Caco-2 (cell line): Measurements from ENCODE around the gene GRN. TPM values are rescaled to one million over a fixed set of nuclear protein-coding genes. Genes with fewer than 3 reads are reported as not detected.

ENCODE experiments used
- BruUV-seq: library from RNA; stranded (reverse); fragments of 400-500 nt; replicated peaks from 2 replicates; lab custom pipeline; 2021; lab: Mats Ljungman, UMichigan
- CTCF ChIA-PET: fragments of 300-600 bp; sonication (Branson Sonifier 250); formaldehyde crosslinking; loops from one replicate; lab custom pipeline; 2022; ENCODE audit warnings: antibody characterized with exemption; lab: Charles Lee
- POLR2A ChIA-PET: fragments of 300-600 bp; sonication (Branson Sonifier 250); formaldehyde crosslinking; loops from one replicate; lab custom pipeline; 2022; ENCODE audit warnings: antibody characterized with exemption; lab: Charles Lee
- DNase-seq, 2 experiments: peaks; one replicate each; pipeline versions ENCODE4 v3.0.0 to v3.0.0-alpha.2; 2020 to 2022
- H3K27me3 ChIP-seq: replicated peaks from 2 replicates; pipeline ENCODE4 v1.6.0; 2011; ENCODE audit warnings: low read length; ENCODE audit not compliant: control insufficient read depth, insufficient read depth
- H3K36me3 ChIP-seq: 2 replicates; pipeline ENCODE4 v1.5.1; 2011; ENCODE audit warnings: low read length; ENCODE audit not compliant: control insufficient read depth, insufficient read depth
- H3K4me1 ChIP-seq: fragments of 250-450 bp; sonication (Bioruptor Pico); 2 replicates; pipeline ENCODE4 v1.5.1; 2020; ENCODE audit warnings: mild to moderate bottlenecking
- H3K4me3 ChIP-seq: 2 replicates; pipeline ENCODE4 v1.5.1; 2011; ENCODE audit warnings: low read depth, mild to moderate bottlenecking, control low read depth, low read length
- H3K9me3 ChIP-seq: fragments of 250-450 bp; sonication (Bioruptor Pico); 2 replicates; pipeline ENCODE4 v1.5.1; 2020; ENCODE audit warnings: mild to moderate bottlenecking, moderate library complexity
- H3K27ac Mint-ChIP-seq: one replicate; pipeline ENCODE4 v1.8.0; 2022; ENCODE audit warnings: mixed read lengths; ENCODE audit not compliant: unreplicated experiment
- H3K27me3 Mint-ChIP-seq: one replicate; pipeline ENCODE4 v1.8.0; 2022; ENCODE audit warnings: mixed read lengths; ENCODE audit not compliant: insufficient read depth, unreplicated experiment
- H3K36me3 Mint-ChIP-seq: one replicate; pipeline ENCODE4 v1.8.0; 2022; ENCODE audit warnings: mild to moderate bottlenecking, mixed read lengths; ENCODE audit not compliant: insufficient read depth, unreplicated experiment
- H3K4me1 Mint-ChIP-seq: one replicate; pipeline ENCODE4 v1.8.0; 2022; ENCODE audit warnings: low read depth, mixed read lengths; ENCODE audit not compliant: unreplicated experiment
- H3K4me3 Mint-ChIP-seq: one replicate; pipeline ENCODE4 v1.8.0; 2022; ENCODE audit warnings: mild to moderate bottlenecking, moderate library complexity, mixed read lengths; ENCODE audit not compliant: unreplicated experiment
- H3K9me3 Mint-ChIP-seq: one replicate; pipeline ENCODE4 v1.8.0; 2022; ENCODE audit warnings: mixed read lengths; ENCODE audit not compliant: unreplicated experiment
- CTCF ChIP-seq, 2 experiments: fragments of 200-600 bp in 1 of 2; IDR thresholded peaks; 1 replicate in 1 of 2; 2 replicates in 1 of 2; pipeline versions ENCODE4 v1.5.1 to v1.8.0; 2011 to 2022; ENCODE audit warnings: antibody characterized with exemption in 1 of 2, control low read depth in 1 of 2, inconsistent platforms in 1 of 2, low read depth in 1 of 2, low read length in 1 of 2, mild to moderate bottlenecking in 1 of 2, moderate library complexity in 1 of 2; ENCODE audit not compliant: insufficient read depth in 1 of 2, severe bottlenecking in 1 of 2, unreplicated experiment in 1 of 2
- intact Hi-C: fragments of 100-400 bp; cut with micrococcal nuclease; formaldehyde crosslinking; loops from one replicate; pipeline ENCODE4 v1.10.0; 2022; ENCODE audit not compliant: unreplicated experiment
- total RNA-seq: library from RNA; stranded (reverse); gene quantifications from 2 replicates; pipeline ENCODE4 v1.2.3, GENCODE V29; 2022

GRN gene
- total RNA-seq, 1 experiment from 2014 or later, result 167 TPM

- Mint-ChIP-seq H3K4me3 (no peak overlapping the region), H3K9me3 (no peaks in the 10 kb centered on the region), H3K27ac (no peak overlapping the region), H3K36me3 (no peaks in the 10 kb centered on the region), H3K4me1 (no peaks in the 10 kb centered on the region), H3K27me3 (peaks cover 4% of the 10 kb centered on the region)
- intact Hi-C loops, result no loop called here
- peak; percentile 45 to 55 for TF ChIP-seq CTCF (IDR thresholded peaks at IDR 0.05; ENCODE audit: insufficient read depth in 1 of 2, low read depth in 1 of 2, low read length in 1 of 2, severe bottlenecking in 1 of 2, unreplicated experiment in 1 of 2)
- H3K27me3 ChIP-seq, result no peaks in the 10 kb centered on the region
- no peak overlapping the region for H3K4me3 ChIP-seq
- no TSS peak for BruUV-seq
- no peaks in the 10 kb centered on the region for H3K4me1 ChIP-seq
- POLR2A ChIA-PET, result no interaction called here
- peak in 1 of 2 experiments; percentile 39 for DNase-seq
- H3K9me3 ChIP-seq, result no peaks in the 10 kb centered on the region
- CTCF ChIA-PET, result interaction anchor here (0.8 to 1.3 kb wide), 4 partner anchors 9 to 19 kb away, joined by 3 to 11 read pairs (median 7); partner anchors contain the start of gene FAM171A2
- H3K36me3 ChIP-seq, result no peaks in the 10 kb centered on the region
These were observed 31.0 kb downstream of the GRN start for GRCh38 chr17:44376124-44376523.

DNA sequence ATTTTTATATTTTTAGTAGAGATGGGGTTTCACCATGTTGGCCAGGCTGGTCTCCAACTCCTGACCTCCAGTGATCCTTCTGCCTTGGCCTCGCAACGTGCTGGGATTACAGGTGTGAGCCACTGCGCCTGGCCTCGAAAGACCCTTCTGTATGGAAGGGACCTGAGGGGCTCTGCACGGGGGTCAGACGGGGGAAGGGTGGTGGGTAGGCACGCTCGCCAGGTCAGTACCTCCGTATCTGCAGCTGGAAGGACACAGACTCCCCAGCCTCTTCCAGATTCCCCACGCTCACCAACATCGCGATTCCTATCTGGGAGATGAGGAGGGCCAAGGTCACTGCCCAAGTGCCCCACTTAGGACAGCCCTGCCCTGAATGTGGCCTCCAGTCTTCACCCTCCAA is 31.7 kb downstream of the GRN start:
- Mint-ChIP-seq H3K27ac (no peak overlapping the region), H3K27me3 (peaks cover 4% of the 10 kb centered on the region), H3K4me3 (no peak overlapping the region), H3K36me3 (no peaks in the 10 kb centered on the region), H3K4me1 (no peaks in the 10 kb centered on the region), H3K9me3 (no peaks in the 10 kb centered on the region)
- Histone ChIP-seq H3K36me3 (no peaks in the 10 kb centered on the region), H3K27me3 (no peaks in the 10 kb centered on the region), H3K4me1 (no peaks in the 10 kb centered on the region), H3K4me3 (no peak overlapping the region), H3K9me3 (no peaks in the 10 kb centered on the region)
- TF ChIP-seq CTCF (IDR thresholded peaks at IDR 0.05; ENCODE audit: insufficient read depth in 1 of 2, low read depth in 1 of 2, low read length in 1 of 2, severe bottlenecking in 1 of 2, unreplicated experiment in 1 of 2), result no peak
- BruUV-seq, result no TSS peak
- intact Hi-C loops, result no loop called here
- DNase-seq, result no peak
- ChIA-PET CTCF (interaction anchor here (1.0 to 1.3 kb wide), 3 partner anchors 8 to 20 kb away, joined by 7 to 11 read pairs (median 7); partner anchors contain the start of gene FAM171A2), POLR2A (no interaction called here)

GRCh38 chr17:44378171-44378705 is 33.1 kb downstream of the GRN start:
- intact Hi-C loops, result no loop called here
- no peaks in the 10 kb centered on the region for H3K27me3 ChIP-seq
- no peak overlapping the region for H3K4me3 ChIP-seq
- CTCF ChIA-PET, result no interaction called here
- H3K9me3 ChIP-seq, result no peaks in the 10 kb centered on the region
- no peaks in the 10 kb centered on the region for H3K36me3 Mint-ChIP-seq
- no peaks in the 10 kb centered on the region for H3K4me1 Mint-ChIP-seq
- H3K9me3 Mint-ChIP-seq, result no peaks in the 10 kb centered on the region
- H3K27me3 Mint-ChIP-seq, result peaks cover 10% of the 10 kb centered on the region
- no peak for DNase-seq
- no peak overlapping the region for H3K27ac Mint-ChIP-seq
- H3K4me3 Mint-ChIP-seq, result no peak overlapping the region
- H3K36me3 ChIP-seq, result no peaks in the 10 kb centered on the region
- H3K4me1 ChIP-seq, result no peaks in the 10 kb centered on the region
- no TSS peak for BruUV-seq
- POLR2A ChIA-PET, result no interaction called here
- no peak for TF ChIP-seq CTCF (IDR thresholded peaks at IDR 0.05; ENCODE audit: insufficient read depth in 1 of 2, low read depth in 1 of 2, low read length in 1 of 2, severe bottlenecking in 1 of 2, unreplicated experiment in 1 of 2)
